Gastroesophageal sphincter (tissue), 3 donors: ENCODE measurements around the gene THSD4.

Experiments used
- EP300 ChIP-seq: sonication (generic); formaldehyde crosslinking; IDR thresholded peaks from one replicate; pipeline ENCODE4 v1.6.1; 2017; ENCODE audit warnings: antibody characterized with exemption, mild to moderate bottlenecking
- POLR2A ChIP-seq, 2 donors: fragments of 450-650 bp; IDR thresholded peaks; one replicate each; pipeline ENCODE4 v1.6.1; 2017; ENCODE audit warnings: antibody characterized with exemption in 2 of 2, mild to moderate bottlenecking in 2 of 2, moderate library complexity in 1 of 2
- POLR2AphosphoS5 ChIP-seq: sonication (generic); formaldehyde crosslinking; IDR thresholded peaks from one replicate; pipeline ENCODE4 v1.6.1; 2017; ENCODE audit warnings: antibody characterized with exemption
- TF ChIP-seq, protein P1 (sequence below), 4 experiments: fragments of 200-600 bp in 2 of 4; fragments of 450-650 bp in 2 of 4; sonication (generic) in 1 of 4; IDR thresholded peaks; one replicate each; pipeline ENCODE4 v1.5.1; 2017 to 2019; ENCODE audit warnings: antibody characterized with exemption in 4 of 4, mild to moderate bottlenecking in 2 of 4, moderate library complexity in 2 of 4

DNA sequence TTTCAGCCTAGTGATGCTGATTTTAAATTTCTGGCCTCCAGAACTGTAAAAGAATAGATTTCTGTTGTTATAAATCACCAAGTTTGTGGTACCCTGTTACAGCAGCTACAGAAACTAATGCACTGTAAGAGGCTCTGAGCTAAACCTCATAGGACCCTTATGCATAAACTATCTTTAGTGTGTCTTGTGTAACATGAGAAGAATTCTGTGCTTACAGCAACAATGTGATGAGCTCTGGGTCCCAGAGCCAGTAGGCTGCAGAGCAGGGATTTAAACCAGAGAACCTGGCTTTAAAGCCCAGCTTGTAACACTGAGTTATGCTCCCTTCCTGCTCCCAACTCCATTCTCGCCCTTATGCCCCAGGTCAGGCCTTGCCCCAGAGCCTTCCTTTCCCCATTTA is 113.1 kb downstream of the THSD4 start:
- TF ChIP-seq, protein P1, sequence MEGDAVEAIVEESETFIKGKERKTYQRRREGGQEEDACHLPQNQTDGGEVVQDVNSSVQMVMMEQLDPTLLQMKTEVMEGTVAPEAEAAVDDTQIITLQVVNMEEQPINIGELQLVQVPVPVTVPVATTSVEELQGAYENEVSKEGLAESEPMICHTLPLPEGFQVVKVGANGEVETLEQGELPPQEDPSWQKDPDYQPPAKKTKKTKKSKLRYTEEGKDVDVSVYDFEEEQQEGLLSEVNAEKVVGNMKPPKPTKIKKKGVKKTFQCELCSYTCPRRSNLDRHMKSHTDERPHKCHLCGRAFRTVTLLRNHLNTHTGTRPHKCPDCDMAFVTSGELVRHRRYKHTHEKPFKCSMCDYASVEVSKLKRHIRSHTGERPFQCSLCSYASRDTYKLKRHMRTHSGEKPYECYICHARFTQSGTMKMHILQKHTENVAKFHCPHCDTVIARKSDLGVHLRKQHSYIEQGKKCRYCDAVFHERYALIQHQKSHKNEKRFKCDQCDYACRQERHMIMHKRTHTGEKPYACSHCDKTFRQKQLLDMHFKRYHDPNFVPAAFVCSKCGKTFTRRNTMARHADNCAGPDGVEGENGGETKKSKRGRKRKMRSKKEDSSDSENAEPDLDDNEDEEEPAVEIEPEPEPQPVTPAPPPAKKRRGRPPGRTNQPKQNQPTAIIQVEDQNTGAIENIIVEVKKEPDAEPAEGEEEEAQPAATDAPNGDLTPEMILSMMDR (IDR thresholded peaks at IDR 0.05), result no peak
- TF ChIP-seq POLR2A (IDR thresholded peaks at IDR 0.05) (no peak), POLR2AphosphoS5 (no peak), EP300 (no peak)
